Measurements from ENCODE around the gene PTPRD.

Gene PTPRD

GRCh38 chr9:9998491-9999287 is 614.1 kb downstream of the PTPRD start:
- H3K9ac ChIP-seq: no peak overlapping the region
- H3K4me3 ChIP-seq (IDR thresholded peaks at IDR 0.05; ENCODE audit: insufficient read depth, low read depth, low read length): no peak overlapping the region
- H3K36me3 ChIP-seq (ENCODE audit: insufficient read depth): no peaks in the 10 kb centered on the region
- H2AFZ ChIP-seq (ENCODE audit: low read depth): no peak overlapping the region
- H3K4me2 ChIP-seq: no peak overlapping the region
- H3K4me1 ChIP-seq (ENCODE audit: low read depth, poor library complexity, severe bottlenecking): no peaks in the 10 kb centered on the region
- no peaks in the 10 kb centered on the region for H4K20me1 ChIP-seq (ENCODE audit: insufficient read depth)
- 0 out of 2 replicates have a peak, but pooled peaks have one; percentile 29 for TF ChIP-seq CTCF (conservative IDR thresholded peaks at IDR 0.05; ENCODE audit: low read depth, low read length)
- H3K79me2 ChIP-seq (ENCODE audit: insufficient read depth, low read depth): no peaks in the 10 kb centered on the region
- H3K27ac ChIP-seq: no peak overlapping the region
- no peaks in the 10 kb centered on the region for H3K27me3 ChIP-seq (ENCODE audit: insufficient read depth, low read depth)

- H3K27ac ChIP-seq: no peak overlapping the region
- H3K4me2 ChIP-seq: no peak overlapping the region
- H4K20me1 ChIP-seq (ENCODE audit: insufficient read depth): no peaks in the 10 kb centered on the region
- no peak overlapping the region for H3K9ac ChIP-seq
- H3K36me3 ChIP-seq (ENCODE audit: insufficient read depth): no peaks in the 10 kb centered on the region
- no peak overlapping the region for H2AFZ ChIP-seq (ENCODE audit: low read depth)
- no peak overlapping the region for H3K4me3 ChIP-seq (IDR thresholded peaks at IDR 0.05; ENCODE audit: insufficient read depth, low read depth, low read length)
- no peak for TF ChIP-seq CTCF (conservative IDR thresholded peaks at IDR 0.05; ENCODE audit: low read depth, low read length)
- H3K79me2 ChIP-seq (ENCODE audit: insufficient read depth, low read depth): no peaks in the 10 kb centered on the region
- no peaks in the 10 kb centered on the region for H3K27me3 ChIP-seq (ENCODE audit: insufficient read depth, low read depth)
- no peaks in the 10 kb centered on the region for H3K4me1 ChIP-seq (ENCODE audit: low read depth, poor library complexity, severe bottlenecking)
These were observed 615.2 kb downstream of the PTPRD start for GRCh38 chr9:9997585-9997984.

GRCh38 chr9:9996259-9996658 is 616.5 kb downstream of the PTPRD start:
- H3K27ac ChIP-seq: no peak overlapping the region
- TF ChIP-seq CTCF (conservative IDR thresholded peaks at IDR 0.05; ENCODE audit: low read depth, low read length): no peak
- no peak overlapping the region for H3K4me2 ChIP-seq
- no peak overlapping the region for H3K4me3 ChIP-seq (IDR thresholded peaks at IDR 0.05; ENCODE audit: insufficient read depth, low read depth, low read length)
- no peak overlapping the region for H3K9ac ChIP-seq
- H4K20me1 ChIP-seq (ENCODE audit: insufficient read depth): no peaks in the 10 kb centered on the region
- H3K27me3 ChIP-seq (ENCODE audit: insufficient read depth, low read depth): no peaks in the 10 kb centered on the region
- no peaks in the 10 kb centered on the region for H3K36me3 ChIP-seq (ENCODE audit: insufficient read depth)
- no peaks in the 10 kb centered on the region for H3K79me2 ChIP-seq (ENCODE audit: insufficient read depth, low read depth)
- no peaks in the 10 kb centered on the region for H3K4me1 ChIP-seq (ENCODE audit: low read depth, poor library complexity, severe bottlenecking)
- H2AFZ ChIP-seq (ENCODE audit: low read depth): no peak overlapping the region

GRCh38 chr9:9992936-9993335 is 619.9 kb downstream of the PTPRD start:
- H3K79me2 ChIP-seq (ENCODE audit: insufficient read depth, low read depth): no peaks in the 10 kb centered on the region
- no peak overlapping the region for H2AFZ ChIP-seq (ENCODE audit: low read depth)
- H3K9ac ChIP-seq: no peak overlapping the region
- H3K27me3 ChIP-seq (ENCODE audit: insufficient read depth, low read depth): no peaks in the 10 kb centered on the region
- H3K36me3 ChIP-seq (ENCODE audit: insufficient read depth): no peaks in the 10 kb centered on the region
- no peak overlapping the region for H3K27ac ChIP-seq
- no peaks in the 10 kb centered on the region for H3K4me1 ChIP-seq (ENCODE audit: low read depth, poor library complexity, severe bottlenecking)
- TF ChIP-seq CTCF (conservative IDR thresholded peaks at IDR 0.05; ENCODE audit: low read depth, low read length): no peak
- no peak overlapping the region for H3K4me2 ChIP-seq
- no peaks in the 10 kb centered on the region for H4K20me1 ChIP-seq (ENCODE audit: insufficient read depth)
- H3K4me3 ChIP-seq (IDR thresholded peaks at IDR 0.05; ENCODE audit: insufficient read depth, low read depth, low read length): no peak overlapping the region

Data from KMS-11 (cell line).